ENCODE data around the gene SDCBP2. TPM values are rescaled to one million over a fixed set of nuclear protein-coding genes. Genes with fewer than 3 reads are reported as not detected.

SDCBP2 gene
- total and polyA plus RNA-seq, 2 donors from 2014 or later, result 10.3 to 18.3 TPM

DNA sequence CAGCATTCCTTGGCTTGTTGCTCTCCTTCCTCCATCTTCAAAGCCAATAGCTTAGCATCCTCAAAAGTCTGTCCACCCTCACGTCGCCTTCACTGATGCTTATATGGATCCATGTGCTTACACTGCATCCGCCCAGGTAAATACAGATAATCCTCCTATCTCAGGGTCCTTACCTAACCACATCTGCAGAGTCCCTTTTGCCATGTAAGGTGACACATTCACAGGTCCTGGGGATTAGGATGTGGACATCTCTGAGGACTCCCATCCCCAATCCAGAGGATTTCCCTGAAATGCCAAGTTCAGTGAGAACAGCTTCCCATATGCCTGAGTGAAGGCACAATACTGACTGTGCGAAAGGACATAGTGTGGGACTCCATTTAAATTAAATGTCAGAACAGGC lies 38.5 kb upstream of the SDCBP2 start:
- no peaks in the 10 kb centered on the region for H3K27me3 ChIP-seq (ENCODE audit: control insufficient read depth, insufficient read depth, low read length)
- no peaks in the 10 kb centered on the region for H3K9me3 ChIP-seq (ENCODE audit: control insufficient read depth in 2 of 3, insufficient read depth in 1 of 3, low read length in 3 of 3)
- DNase-seq (no peak), FAIRE-seq (no peak)
- H3K4me3 ChIP-seq (ENCODE audit: low read length in 3 of 3), result no peak overlapping the region
- peaks cover 0 to 5% (median 4%) of the 10 kb centered on the region in 3 donors for H3K4me1 ChIP-seq (ENCODE audit: control insufficient read depth in 2 of 3, insufficient read depth in 2 of 3, low read depth in 1 of 3, low read length in 3 of 3)
- intact Hi-C loops (cut with DNase I), result no loop called here
- H3K27ac ChIP-seq (ENCODE audit: low read depth in 2 of 2, low read length in 2 of 2), result no peak overlapping the region
- no peak overlapping the region for H3K9ac ChIP-seq (ENCODE audit: low read length in 3 of 3)
- TF ChIP-seq, protein P1, sequence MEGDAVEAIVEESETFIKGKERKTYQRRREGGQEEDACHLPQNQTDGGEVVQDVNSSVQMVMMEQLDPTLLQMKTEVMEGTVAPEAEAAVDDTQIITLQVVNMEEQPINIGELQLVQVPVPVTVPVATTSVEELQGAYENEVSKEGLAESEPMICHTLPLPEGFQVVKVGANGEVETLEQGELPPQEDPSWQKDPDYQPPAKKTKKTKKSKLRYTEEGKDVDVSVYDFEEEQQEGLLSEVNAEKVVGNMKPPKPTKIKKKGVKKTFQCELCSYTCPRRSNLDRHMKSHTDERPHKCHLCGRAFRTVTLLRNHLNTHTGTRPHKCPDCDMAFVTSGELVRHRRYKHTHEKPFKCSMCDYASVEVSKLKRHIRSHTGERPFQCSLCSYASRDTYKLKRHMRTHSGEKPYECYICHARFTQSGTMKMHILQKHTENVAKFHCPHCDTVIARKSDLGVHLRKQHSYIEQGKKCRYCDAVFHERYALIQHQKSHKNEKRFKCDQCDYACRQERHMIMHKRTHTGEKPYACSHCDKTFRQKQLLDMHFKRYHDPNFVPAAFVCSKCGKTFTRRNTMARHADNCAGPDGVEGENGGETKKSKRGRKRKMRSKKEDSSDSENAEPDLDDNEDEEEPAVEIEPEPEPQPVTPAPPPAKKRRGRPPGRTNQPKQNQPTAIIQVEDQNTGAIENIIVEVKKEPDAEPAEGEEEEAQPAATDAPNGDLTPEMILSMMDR (IDR thresholded peaks at IDR 0.05; ENCODE audit: borderline replicate concordance, extremely low read depth, insufficient read depth), result no peak
- peaks cover 4 to 16% (median 6%) of the 10 kb centered on the region in 3 donors for H3K36me3 ChIP-seq (ENCODE audit: control insufficient read depth in 2 of 3, insufficient read depth in 3 of 3, low read length in 3 of 3)

DNA sequence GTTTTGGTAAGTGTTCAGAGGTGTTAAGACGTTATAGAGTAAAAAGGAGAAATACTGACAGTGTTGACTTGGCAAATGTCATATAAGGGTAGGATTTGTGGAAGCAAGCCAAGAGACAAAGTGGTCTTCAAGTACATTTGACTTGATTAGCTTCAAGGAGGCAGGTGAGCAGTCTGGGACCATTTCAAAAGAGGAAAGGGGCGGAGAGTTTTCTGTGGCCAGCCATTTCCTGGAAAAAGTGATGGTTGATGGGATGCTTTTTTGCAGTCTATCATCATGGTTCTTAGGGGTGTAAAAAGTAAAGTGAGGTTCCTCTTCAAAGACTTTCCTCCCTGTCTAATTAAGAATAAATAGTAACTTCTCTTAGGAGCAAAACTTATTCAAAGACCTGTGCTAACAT lies 35.2 kb upstream of the SDCBP2 start:
- Histone ChIP-seq H3K9ac (ENCODE audit: low read length in 3 of 3) (no peak overlapping the region), H3K9me3 (ENCODE audit: control insufficient read depth in 2 of 3, insufficient read depth in 1 of 3, low read length in 3 of 3) (no peaks in the 10 kb centered on the region), H3K27ac (ENCODE audit: low read depth in 2 of 2, low read length in 2 of 2) (no peak overlapping the region), H3K27me3 (ENCODE audit: control insufficient read depth, insufficient read depth, low read length) (no peaks in the 10 kb centered on the region), H3K36me3 (ENCODE audit: control insufficient read depth in 2 of 3, insufficient read depth in 3 of 3, low read length in 3 of 3) (peaks cover 4 to 16% (median 8%) of the 10 kb centered on the region in 3 donors), H3K4me1 (ENCODE audit: control insufficient read depth in 2 of 3, insufficient read depth in 2 of 3, low read depth in 1 of 3, low read length in 3 of 3) (peaks cover 0 to 4% (median 0%) of the 10 kb centered on the region in 3 donors), H3K4me3 (ENCODE audit: low read length in 3 of 3) (no peak overlapping the region)
- DNase-seq (no peak), FAIRE-seq (no peak)
- intact Hi-C loops (cut with DNase I), result no loop called here
- TF ChIP-seq, protein P1 (IDR thresholded peaks at IDR 0.05; ENCODE audit: borderline replicate concordance, extremely low read depth, insufficient read depth), result no peak

DNA sequence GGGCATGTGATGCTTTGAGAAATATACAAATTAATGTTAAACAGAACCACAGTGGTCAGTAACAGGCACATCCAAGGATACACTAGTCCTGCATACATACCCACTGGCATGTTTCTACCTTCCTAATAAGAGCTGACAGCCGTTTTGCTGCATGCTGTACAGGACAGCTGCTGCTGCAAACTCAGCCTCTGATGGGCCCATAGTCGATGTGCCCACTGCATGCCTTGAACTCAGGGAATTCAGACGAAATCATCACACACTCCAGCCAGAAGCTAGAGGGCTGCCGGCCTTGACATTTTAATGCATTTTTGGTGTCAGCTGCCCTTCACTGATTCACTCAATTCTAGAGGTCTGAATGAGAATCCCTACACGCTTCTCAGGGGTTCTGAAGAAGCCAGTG lies 34.6 kb upstream of the SDCBP2 start:
- TF ChIP-seq, protein P1 (IDR thresholded peaks at IDR 0.05; ENCODE audit: borderline replicate concordance, extremely low read depth, insufficient read depth), result no peak
- Histone ChIP-seq H3K9ac (ENCODE audit: low read length in 3 of 3) (no peak overlapping the region), H3K4me3 (ENCODE audit: low read length in 3 of 3) (no peak overlapping the region), H3K27ac (ENCODE audit: low read depth in 2 of 2, low read length in 2 of 2) (no peak overlapping the region), H3K27me3 (ENCODE audit: control insufficient read depth, insufficient read depth, low read length) (no peaks in the 10 kb centered on the region), H3K9me3 (ENCODE audit: control insufficient read depth in 2 of 3, insufficient read depth in 1 of 3, low read length in 3 of 3) (no peaks in the 10 kb centered on the region), H3K4me1 (ENCODE audit: control insufficient read depth in 2 of 3, insufficient read depth in 2 of 3, low read depth in 1 of 3, low read length in 3 of 3) (no peaks in the 10 kb centered on the region), H3K36me3 (ENCODE audit: control insufficient read depth in 2 of 3, insufficient read depth in 3 of 3, low read length in 3 of 3) (peaks cover 4 to 16% (median 8%) of the 10 kb centered on the region in 3 donors)
- FAIRE-seq, result no peak
- intact Hi-C loops (cut with DNase I), result no loop called here
- no peak for DNase-seq

DNA sequence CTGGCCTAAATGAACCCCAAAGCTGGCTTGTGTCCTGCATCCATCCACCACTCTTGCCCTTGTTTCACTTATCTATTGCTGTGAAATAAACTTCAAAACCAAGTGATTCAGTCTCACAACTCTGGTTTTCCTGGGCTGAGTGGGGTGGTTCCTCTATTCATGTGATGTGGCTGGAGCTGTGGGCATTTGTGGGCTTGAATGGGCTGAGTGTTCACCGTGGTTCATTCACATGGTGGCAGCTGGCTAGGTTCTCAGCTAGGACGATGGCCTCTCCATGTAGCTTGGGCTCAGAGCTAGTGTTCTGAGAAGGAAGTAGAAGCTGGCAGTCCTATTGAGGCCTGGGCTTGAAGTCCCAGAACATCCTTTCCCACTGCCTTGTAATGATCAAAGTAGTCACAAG lies 33.5 kb upstream of the SDCBP2 start:
- Histone ChIP-seq H3K27ac (ENCODE audit: low read depth in 2 of 2, low read length in 2 of 2) (no peak overlapping the region), H3K9ac (ENCODE audit: low read length in 3 of 3) (no peak overlapping the region), H3K27me3 (ENCODE audit: control insufficient read depth, insufficient read depth, low read length) (no peaks in the 10 kb centered on the region), H3K9me3 (ENCODE audit: control insufficient read depth in 2 of 3, insufficient read depth in 1 of 3, low read length in 3 of 3) (no peaks in the 10 kb centered on the region), H3K36me3 (ENCODE audit: control insufficient read depth in 2 of 3, insufficient read depth in 3 of 3, low read length in 3 of 3) (peaks cover 5 to 20% (median 10%) of the 10 kb centered on the region in 3 donors), H3K4me1 (ENCODE audit: control insufficient read depth in 2 of 3, insufficient read depth in 2 of 3, low read depth in 1 of 3, low read length in 3 of 3) (no peaks in the 10 kb centered on the region), H3K4me3 (ENCODE audit: low read length in 3 of 3) (no peak overlapping the region)
- intact Hi-C loops (cut with DNase I), result no loop called here
- TF ChIP-seq, protein P1 (IDR thresholded peaks at IDR 0.05; ENCODE audit: borderline replicate concordance, extremely low read depth, insufficient read depth), result no peak
- FAIRE-seq (no peak), DNase-seq (no peak)

Measured in kidney (tissue), 14 donors.